HCT116 (cell line): ENCODE data around the gene BCL11B. TPM values are rescaled to one million over a fixed set of nuclear protein-coding genes. Genes with fewer than 3 reads are reported as not detected.

ENCODE experiments used
- ELF1 ChIP-seq: IDR thresholded peaks from 2 replicates; pipeline ENCODE4 v1.6.1; 2012; ENCODE audit warnings: low read depth, borderline replicate concordance
- MAX ChIP-seq: IDR thresholded peaks from 2 replicates; pipeline ENCODE4 v1.6.1; 2012
- POLR2A ChIP-seq: IDR thresholded peaks from 2 replicates; pipeline ENCODE4 v1.7.0; 2011; ENCODE audit warnings: borderline replicate concordance; ENCODE audit not compliant: insufficient read depth, insufficient read length; ENCODE audit errors: extremely low read depth
- POLR2AphosphoS5 ChIP-seq: IDR thresholded peaks from 2 replicates; pipeline ENCODE4 v1.6.1; 2011; ENCODE audit warnings: mild to moderate bottlenecking, low read depth, low read length, moderate library complexity
- RAD21 ChIP-seq: IDR thresholded peaks from 2 replicates; pipeline ENCODE4 v1.6.1; 2012; ENCODE audit warnings: low read depth, mild to moderate bottlenecking
- REST ChIP-seq: IDR thresholded peaks from 2 replicates; pipeline ENCODE4 v1.6.1; 2012; ENCODE audit warnings: low read depth
- SIN3A ChIP-seq: IDR thresholded peaks from 2 replicates; pipeline ENCODE4 v1.6.1; 2012; ENCODE audit warnings: low read depth
- SRF ChIP-seq: IDR thresholded peaks from 2 replicates; pipeline ENCODE4 v1.6.1; 2012; ENCODE audit warnings: low read depth
- TCF7L2 ChIP-seq: IDR thresholded peaks from 2 replicates; pipeline ENCODE4 v1.7.0; 2011; ENCODE audit warnings: borderline replicate concordance, inconsistent platforms; ENCODE audit not compliant: insufficient read depth, insufficient read length; ENCODE audit errors: extremely low read depth
- ZFX ChIP-seq: fragments of 450-650 bp; IDR thresholded peaks from 2 replicates; pipeline ENCODE4 v1.6.1; 2017
- total RNA-seq: library from RNA; stranded (reverse); gene quantifications from one replicate; pipeline ENCODE4 v1.2.1, GENCODE V29; 2021; ENCODE audit not compliant: unreplicated experiment
- TF ChIP-seq, protein P1 (sequence below): IDR thresholded peaks from 2 replicates; pipeline ENCODE4 v1.6.1; 2012

BCL11B gene
- total RNA-seq, 1 experiment from 2014 or later = 1.1 TPM

GRCh38 chr14:99132821-99133635 is 139.0 kb downstream of the BCL11B start (continued):
- TF ChIP-seq REST = no peak
- no peak for TF ChIP-seq SIN3A
- no peak for TF ChIP-seq RAD21
- no peak for TF ChIP-seq TCF7L2
- TF ChIP-seq POLR2AphosphoS5 = no peak
- TF ChIP-seq ELF1 = no peak
- TF ChIP-seq SRF = no peak
- no peak for TF ChIP-seq MAX
- TF ChIP-seq POLR2A = no peak
- no peak for TF ChIP-seq ZFX
- TF ChIP-seq, protein P1, sequence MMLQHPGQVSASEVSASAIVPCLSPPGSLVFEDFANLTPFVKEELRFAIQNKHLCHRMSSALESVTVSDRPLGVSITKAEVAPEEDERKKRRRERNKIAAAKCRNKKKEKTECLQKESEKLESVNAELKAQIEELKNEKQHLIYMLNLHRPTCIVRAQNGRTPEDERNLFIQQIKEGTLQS = no peak
